HK-2 (cell line): Measurements from ENCODE around the gene ABCA4.
"Not testable (repeated sequence)": the region's sequence is repeated elsewhere in the genome, so short reads cannot be mapped to it uniquely, and the experiment has no call there.

Experiments used
- DNase-seq: peaks from one replicate; pipeline ENCODE4 v3.0.0-alpha.2; 2018; ENCODE audit not compliant: unreplicated experiment

The ABCA4 gene

GRCh38 chr1:94120991-94121390, at the start of gene ABCA4:
ABCA4 (minus strand) TSS chr1:94121148; CDS start chr1:94121045, 103 bp downstream.
- no peak for DNase-seq

- no peak for DNase-seq
Measured at GRCh38 chr1:94169126-94169525, 48.2 kb upstream of the ABCA4 start.

- DNase-seq = no peak
Measured at GRCh38 chr1:94165843-94166242, 44.9 kb upstream of the ABCA4 start.

GRCh38 chr1:94164885-94165284, 43.9 kb upstream of the ABCA4 start:
- DNase-seq = not testable (repeated sequence)

- DNase-seq = not testable (repeated sequence)
Measured at GRCh38 chr1:94164121-94164520, 43.2 kb upstream of the ABCA4 start.

- DNase-seq = not testable (repeated sequence)
Measured at GRCh38 chr1:94163249-94163648, 42.3 kb upstream of the ABCA4 start.

- no peak for DNase-seq
Measured at GRCh38 chr1:94160811-94161210, 39.9 kb upstream of the ABCA4 start.

- no peak for DNase-seq
Measured at GRCh38 chr1:94156096-94156625, 35.2 kb upstream of the ABCA4 start.

GRCh38 chr1:94154989-94155388, 34.0 kb upstream of the ABCA4 start:
- DNase-seq = no peak

- no peak for DNase-seq
Measured at GRCh38 chr1:94153133-94153532, 32.2 kb upstream of the ABCA4 start.

GRCh38 chr1:94149166-94149565, 28.2 kb upstream of the ABCA4 start:
- not testable (repeated sequence) for DNase-seq

- DNase-seq = no peak
Measured at GRCh38 chr1:94146273-94146672, 25.3 kb upstream of the ABCA4 start.

- DNase-seq = no peak
Measured at GRCh38 chr1:94144836-94145235, 23.9 kb upstream of the ABCA4 start.

- DNase-seq = no peak
Measured at GRCh38 chr1:94143809-94144176, 22.8 kb upstream of the ABCA4 start.

- DNase-seq = no peak
Measured at GRCh38 chr1:94143173-94143808, 22.3 kb upstream of the ABCA4 start.

GRCh38 chr1:94142583-94142982, 21.6 kb upstream of the ABCA4 start:
- no peak for DNase-seq

GRCh38 chr1:94142022-94142421, 21.1 kb upstream of the ABCA4 start:
- no peak for DNase-seq

- no peak for DNase-seq
Measured at GRCh38 chr1:94132111-94132510, 11.2 kb upstream of the ABCA4 start.

GRCh38 chr1:94130851-94131595, 10.1 kb upstream of the ABCA4 start:
- DNase-seq = peak; percentile 31

- no peak for DNase-seq
Measured at GRCh38 chr1:94126651-94127050, 5.7 kb upstream of the ABCA4 start.

GRCh38 chr1:94125551-94126514, 4.9 kb upstream of the ABCA4 start:
- DNase-seq = no peak

GRCh38 chr1:94124538-94124937, 3.6 kb upstream of the ABCA4 start:
- no peak for DNase-seq
